Breast epithelium (tissue), 3 donors: Measurements from ENCODE around the gene ZNF778.

Source experiments
- POLR2A ChIP-seq: fragments of 450-650 bp; IDR thresholded peaks from one replicate; pipeline ENCODE4 v1.6.1; 2016; ENCODE audit warnings: antibody characterized with exemption, mild to moderate bottlenecking, moderate library complexity
- POLR2AphosphoS5 ChIP-seq, 3 donors: sonication (generic); formaldehyde crosslinking; IDR thresholded peaks; one replicate each; pipeline ENCODE4 v1.6.1; 2017; ENCODE audit warnings: antibody characterized with exemption in 3 of 3
- TF ChIP-seq, protein P1 (sequence below), 3 donors: fragments of 450-650 bp; IDR thresholded peaks; one replicate each; pipeline ENCODE4 v1.5.1; 2016 to 2017; ENCODE audit warnings: antibody characterized with exemption in 3 of 3, mild to moderate bottlenecking in 3 of 3, moderate library complexity in 3 of 3

DNA sequence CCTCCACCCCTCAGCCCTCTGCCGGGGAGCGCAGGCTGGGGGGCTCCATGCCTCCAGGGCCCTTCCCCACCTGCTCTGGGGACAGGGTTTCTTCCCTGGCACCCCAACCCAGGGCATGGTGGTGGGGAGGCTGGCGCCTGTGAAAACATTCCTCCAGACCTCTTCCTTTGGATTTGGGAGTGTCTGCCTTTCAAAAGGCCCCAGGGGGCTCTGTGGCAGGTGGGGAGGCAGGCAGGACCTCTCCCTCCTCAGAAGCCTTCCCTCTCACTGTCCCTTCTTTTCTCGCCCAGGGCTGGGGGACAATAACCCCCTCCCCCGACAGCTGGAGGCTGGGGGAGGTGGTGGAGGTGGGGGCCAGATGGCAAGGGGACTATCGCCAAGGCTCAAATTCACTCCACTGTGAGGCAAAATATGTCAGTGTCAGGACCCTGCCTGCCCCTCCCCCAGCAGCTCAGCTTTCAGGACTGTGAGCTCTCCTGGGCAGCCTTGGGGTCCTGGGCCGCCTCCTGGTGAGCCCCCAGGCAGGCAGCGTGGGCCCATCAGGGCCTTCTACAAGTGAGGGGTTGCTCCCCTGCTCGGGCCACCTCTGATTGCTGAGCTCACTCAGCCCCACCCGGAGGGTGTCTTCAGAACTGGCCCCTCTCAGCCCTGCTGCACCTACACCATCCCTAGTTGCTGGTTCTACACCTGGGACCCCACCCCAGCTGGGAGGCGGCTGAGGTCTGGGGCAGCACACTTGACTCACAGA, 44.2 kb upstream of the ZNF778 start:
- TF ChIP-seq, protein P1, sequence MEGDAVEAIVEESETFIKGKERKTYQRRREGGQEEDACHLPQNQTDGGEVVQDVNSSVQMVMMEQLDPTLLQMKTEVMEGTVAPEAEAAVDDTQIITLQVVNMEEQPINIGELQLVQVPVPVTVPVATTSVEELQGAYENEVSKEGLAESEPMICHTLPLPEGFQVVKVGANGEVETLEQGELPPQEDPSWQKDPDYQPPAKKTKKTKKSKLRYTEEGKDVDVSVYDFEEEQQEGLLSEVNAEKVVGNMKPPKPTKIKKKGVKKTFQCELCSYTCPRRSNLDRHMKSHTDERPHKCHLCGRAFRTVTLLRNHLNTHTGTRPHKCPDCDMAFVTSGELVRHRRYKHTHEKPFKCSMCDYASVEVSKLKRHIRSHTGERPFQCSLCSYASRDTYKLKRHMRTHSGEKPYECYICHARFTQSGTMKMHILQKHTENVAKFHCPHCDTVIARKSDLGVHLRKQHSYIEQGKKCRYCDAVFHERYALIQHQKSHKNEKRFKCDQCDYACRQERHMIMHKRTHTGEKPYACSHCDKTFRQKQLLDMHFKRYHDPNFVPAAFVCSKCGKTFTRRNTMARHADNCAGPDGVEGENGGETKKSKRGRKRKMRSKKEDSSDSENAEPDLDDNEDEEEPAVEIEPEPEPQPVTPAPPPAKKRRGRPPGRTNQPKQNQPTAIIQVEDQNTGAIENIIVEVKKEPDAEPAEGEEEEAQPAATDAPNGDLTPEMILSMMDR (IDR thresholded peaks at IDR 0.05): no peak
- TF ChIP-seq POLR2A (no peak), POLR2AphosphoS5 (IDR thresholded peaks at IDR 0.05) (no peak)
